ENCODE data around the gene SH3RF3.

DNA sequence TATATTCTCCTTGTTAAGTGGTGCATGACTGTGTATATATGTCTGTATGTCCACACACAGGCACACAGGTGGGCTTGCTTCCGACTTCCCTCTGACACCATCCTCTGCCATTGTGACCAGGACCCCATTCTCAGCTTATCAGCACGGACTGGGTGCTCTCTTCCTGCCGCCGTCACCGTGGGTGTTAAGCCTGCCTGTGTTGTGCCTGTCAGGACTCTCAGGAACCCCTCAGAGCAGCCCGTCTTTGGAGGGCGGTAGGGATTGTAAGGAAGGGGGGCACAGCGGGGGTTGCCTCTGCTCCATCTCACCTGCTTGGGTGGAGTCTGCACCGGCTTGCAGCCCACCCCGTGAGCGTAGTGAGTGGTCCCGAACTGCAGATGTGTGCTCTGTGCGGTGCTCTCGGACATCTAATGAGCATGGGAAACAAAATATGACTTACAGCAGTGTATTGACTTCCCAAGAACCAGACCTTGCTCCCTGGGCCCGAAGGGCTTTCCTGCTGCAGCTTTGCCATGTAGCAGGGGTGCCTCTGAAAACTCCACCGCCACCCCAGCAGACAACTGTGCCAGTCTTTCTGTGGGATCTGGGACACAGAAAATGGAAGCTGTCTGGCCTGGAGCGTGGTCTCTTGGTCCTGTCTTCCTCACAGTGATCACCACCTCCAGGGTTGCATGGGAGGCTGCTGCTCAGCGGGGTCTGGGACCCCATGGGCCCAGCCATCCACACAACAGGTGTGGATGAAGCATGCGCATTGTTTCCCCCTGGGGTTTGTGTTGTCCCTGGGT lies 58.9 kb downstream of the SH3RF3 start:
- TF ChIP-seq, protein P1, sequence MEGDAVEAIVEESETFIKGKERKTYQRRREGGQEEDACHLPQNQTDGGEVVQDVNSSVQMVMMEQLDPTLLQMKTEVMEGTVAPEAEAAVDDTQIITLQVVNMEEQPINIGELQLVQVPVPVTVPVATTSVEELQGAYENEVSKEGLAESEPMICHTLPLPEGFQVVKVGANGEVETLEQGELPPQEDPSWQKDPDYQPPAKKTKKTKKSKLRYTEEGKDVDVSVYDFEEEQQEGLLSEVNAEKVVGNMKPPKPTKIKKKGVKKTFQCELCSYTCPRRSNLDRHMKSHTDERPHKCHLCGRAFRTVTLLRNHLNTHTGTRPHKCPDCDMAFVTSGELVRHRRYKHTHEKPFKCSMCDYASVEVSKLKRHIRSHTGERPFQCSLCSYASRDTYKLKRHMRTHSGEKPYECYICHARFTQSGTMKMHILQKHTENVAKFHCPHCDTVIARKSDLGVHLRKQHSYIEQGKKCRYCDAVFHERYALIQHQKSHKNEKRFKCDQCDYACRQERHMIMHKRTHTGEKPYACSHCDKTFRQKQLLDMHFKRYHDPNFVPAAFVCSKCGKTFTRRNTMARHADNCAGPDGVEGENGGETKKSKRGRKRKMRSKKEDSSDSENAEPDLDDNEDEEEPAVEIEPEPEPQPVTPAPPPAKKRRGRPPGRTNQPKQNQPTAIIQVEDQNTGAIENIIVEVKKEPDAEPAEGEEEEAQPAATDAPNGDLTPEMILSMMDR (conservative IDR thresholded peaks at IDR 0.05 in 1 of 2, IDR thresholded peaks at IDR 0.05 in 1 of 2; ENCODE audit: low read depth in 1 of 2, low read length in 2 of 2): no peak
- TF ChIP-seq EZH2 (IDR thresholded peaks at IDR 0.05; ENCODE audit: low read length, missing control alignments): no peak

Data from fibroblast of lung (primary cell).